Measurements from ENCODE around the gene TLE4. TPM values are rescaled to one million over a fixed set of nuclear protein-coding genes. Genes with fewer than 3 reads are reported as not detected.

The TLE4 gene
- total RNA-seq, 3 donors from 2014 or later (not counting 1 experiment from before 2014, with no cell fraction given), result 214 to 240 (median 220) TPM

- intact Hi-C loops (cut with micrococcal nuclease), result no loop called here
- peak overlapping the region; percentile 82 to 84 for H3K27ac Mint-ChIP-seq
- Histone ChIP-seq H3K27ac (ENCODE audit: low read length) (no peak overlapping the region), H3K4me1 (ENCODE audit: control insufficient read depth, insufficient read depth, low read length) (peaks cover 15% of the 10 kb centered on the region), H3K27me3 (ENCODE audit: control insufficient read depth, insufficient read depth, low read length) (no peaks in the 10 kb centered on the region), H3K36me3 (ENCODE audit: control insufficient read depth, insufficient read depth, low read length) (no peaks in the 10 kb centered on the region), H3K4me3 (ENCODE audit: low read length) (no peak overlapping the region), H3K9me3 (ENCODE audit: control insufficient read depth, insufficient read depth, low read length) (no peaks in the 10 kb centered on the region)
- no peaks in the 10 kb centered on the region for H3K9me3 Mint-ChIP-seq
- peak overlapping the region; percentile 80 for H3K4me3 Mint-ChIP-seq
- H3K4me1 Mint-ChIP-seq, result peaks cover 56 to 61% of the 10 kb centered on the region in 2 donors
- ATAC-seq (no peak), DNase-seq (no peak)
- TF ChIP-seq, protein P1, sequence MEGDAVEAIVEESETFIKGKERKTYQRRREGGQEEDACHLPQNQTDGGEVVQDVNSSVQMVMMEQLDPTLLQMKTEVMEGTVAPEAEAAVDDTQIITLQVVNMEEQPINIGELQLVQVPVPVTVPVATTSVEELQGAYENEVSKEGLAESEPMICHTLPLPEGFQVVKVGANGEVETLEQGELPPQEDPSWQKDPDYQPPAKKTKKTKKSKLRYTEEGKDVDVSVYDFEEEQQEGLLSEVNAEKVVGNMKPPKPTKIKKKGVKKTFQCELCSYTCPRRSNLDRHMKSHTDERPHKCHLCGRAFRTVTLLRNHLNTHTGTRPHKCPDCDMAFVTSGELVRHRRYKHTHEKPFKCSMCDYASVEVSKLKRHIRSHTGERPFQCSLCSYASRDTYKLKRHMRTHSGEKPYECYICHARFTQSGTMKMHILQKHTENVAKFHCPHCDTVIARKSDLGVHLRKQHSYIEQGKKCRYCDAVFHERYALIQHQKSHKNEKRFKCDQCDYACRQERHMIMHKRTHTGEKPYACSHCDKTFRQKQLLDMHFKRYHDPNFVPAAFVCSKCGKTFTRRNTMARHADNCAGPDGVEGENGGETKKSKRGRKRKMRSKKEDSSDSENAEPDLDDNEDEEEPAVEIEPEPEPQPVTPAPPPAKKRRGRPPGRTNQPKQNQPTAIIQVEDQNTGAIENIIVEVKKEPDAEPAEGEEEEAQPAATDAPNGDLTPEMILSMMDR (IDR thresholded peaks at IDR 0.05), result no peak
- no peaks in the 10 kb centered on the region for H3K27me3 Mint-ChIP-seq (ENCODE audit: low read depth in 2 of 2)
- no peaks in the 10 kb centered on the region for H3K36me3 Mint-ChIP-seq
- WGBS (ENCODE audit: insufficient coverage), result no CpG with 5 or more reads among the region's 4 CpGs
Observed at GRCh38 chr9:79688363-79688762, 116.6 kb downstream of the TLE4 start.

DNA sequence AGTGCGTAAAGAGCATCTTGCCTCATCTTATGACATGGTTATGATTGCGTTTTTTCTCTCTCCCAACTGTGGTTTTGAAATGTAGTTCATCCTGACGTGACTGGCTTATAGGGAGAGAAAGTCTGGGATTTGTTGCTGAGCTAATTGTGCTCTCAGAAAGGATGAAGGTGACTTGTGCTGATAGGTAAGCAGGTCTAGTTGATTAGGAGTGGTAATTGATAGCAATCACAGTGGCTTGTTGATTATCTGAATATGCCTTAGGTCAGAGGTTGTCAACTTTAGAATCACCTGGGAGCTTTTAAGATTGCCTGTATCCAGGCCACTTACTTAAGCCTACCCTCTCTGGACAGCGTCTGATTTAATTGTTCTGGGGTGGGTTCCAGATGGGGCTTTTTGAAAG is 117.8 kb downstream of the TLE4 start:
- intact Hi-C loops (cut with micrococcal nuclease), result no loop called here
- no peak overlapping the region for H3K4me3 ChIP-seq (ENCODE audit: low read length)
- H3K9me3 ChIP-seq (ENCODE audit: control insufficient read depth, insufficient read depth, low read length), result no peaks in the 10 kb centered on the region
- no peaks in the 10 kb centered on the region for H3K36me3 ChIP-seq (ENCODE audit: control insufficient read depth, insufficient read depth, low read length)
- 93% methylated on average over 4 of the region's 4 CpGs for WGBS (ENCODE audit: insufficient coverage)
- ATAC-seq (no peak), DNase-seq (no peak)
- Mint-ChIP-seq H3K36me3 (no peaks in the 10 kb centered on the region), H3K27ac (peak overlapping the region in 1 of 2 donors; percentile 16), H3K9me3 (no peaks in the 10 kb centered on the region), H3K4me3 (no peak overlapping the region), H3K27me3 (ENCODE audit: low read depth in 2 of 2) (no peaks in the 10 kb centered on the region), H3K4me1 (peaks cover 66% of the 10 kb centered on the region in 2 donors)
- no peaks in the 10 kb centered on the region for H3K27me3 ChIP-seq (ENCODE audit: control insufficient read depth, insufficient read depth, low read length)
- H3K4me1 ChIP-seq (ENCODE audit: control insufficient read depth, insufficient read depth, low read length), result peaks cover 15% of the 10 kb centered on the region
- TF ChIP-seq, protein P1 (IDR thresholded peaks at IDR 0.05), result no peak
- H3K27ac ChIP-seq (ENCODE audit: low read length), result no peak overlapping the region

DNA sequence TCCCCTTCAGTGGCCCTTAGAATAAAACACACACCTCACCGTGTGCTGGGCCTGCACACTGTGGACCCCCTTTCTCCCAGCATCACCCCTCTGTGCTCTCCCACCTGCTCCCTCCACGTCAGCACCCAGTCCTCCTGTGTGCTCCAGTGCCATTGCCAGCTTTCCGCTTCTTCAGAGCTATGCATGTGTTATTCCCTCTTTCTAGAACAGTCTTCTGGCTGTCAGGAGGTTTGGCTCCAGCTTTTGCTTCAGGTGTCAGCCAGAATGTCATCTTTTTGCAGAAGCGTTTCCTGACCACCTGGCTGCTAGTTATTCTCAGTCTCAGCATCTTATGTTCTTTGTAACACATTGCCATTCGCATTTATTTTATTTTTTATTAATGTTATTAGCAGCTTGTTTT is 119.7 kb downstream of the TLE4 start:
- H3K27ac Mint-ChIP-seq, result peak overlapping the region in 1 of 2 donors; percentile 28
- H3K36me3 Mint-ChIP-seq, result no peaks in the 10 kb centered on the region
- TF ChIP-seq, protein P1 (IDR thresholded peaks at IDR 0.05), result no peak
- no peaks in the 10 kb centered on the region for H3K27me3 Mint-ChIP-seq (ENCODE audit: low read depth in 2 of 2)
- H3K9me3 Mint-ChIP-seq, result no peaks in the 10 kb centered on the region
- Histone ChIP-seq H3K4me1 (ENCODE audit: control insufficient read depth, insufficient read depth, low read length) (peaks cover 25% of the 10 kb centered on the region), H3K36me3 (ENCODE audit: control insufficient read depth, insufficient read depth, low read length) (no peaks in the 10 kb centered on the region), H3K27me3 (ENCODE audit: control insufficient read depth, insufficient read depth, low read length) (no peaks in the 10 kb centered on the region), H3K9me3 (ENCODE audit: control insufficient read depth, insufficient read depth, low read length) (no peaks in the 10 kb centered on the region), H3K4me3 (ENCODE audit: low read length) (no peak overlapping the region), H3K27ac (ENCODE audit: low read length) (no peak overlapping the region)
- ATAC-seq, result no peak
- WGBS (ENCODE audit: insufficient coverage), result 97% methylated on average over 4 of the region's 5 CpGs
- no peak overlapping the region for H3K4me3 Mint-ChIP-seq
- intact Hi-C loops (cut with micrococcal nuclease), result no loop called here
- peaks cover 76 to 79% of the 10 kb centered on the region in 2 donors for H3K4me1 Mint-ChIP-seq
- DNase-seq, result no peak

DNA sequence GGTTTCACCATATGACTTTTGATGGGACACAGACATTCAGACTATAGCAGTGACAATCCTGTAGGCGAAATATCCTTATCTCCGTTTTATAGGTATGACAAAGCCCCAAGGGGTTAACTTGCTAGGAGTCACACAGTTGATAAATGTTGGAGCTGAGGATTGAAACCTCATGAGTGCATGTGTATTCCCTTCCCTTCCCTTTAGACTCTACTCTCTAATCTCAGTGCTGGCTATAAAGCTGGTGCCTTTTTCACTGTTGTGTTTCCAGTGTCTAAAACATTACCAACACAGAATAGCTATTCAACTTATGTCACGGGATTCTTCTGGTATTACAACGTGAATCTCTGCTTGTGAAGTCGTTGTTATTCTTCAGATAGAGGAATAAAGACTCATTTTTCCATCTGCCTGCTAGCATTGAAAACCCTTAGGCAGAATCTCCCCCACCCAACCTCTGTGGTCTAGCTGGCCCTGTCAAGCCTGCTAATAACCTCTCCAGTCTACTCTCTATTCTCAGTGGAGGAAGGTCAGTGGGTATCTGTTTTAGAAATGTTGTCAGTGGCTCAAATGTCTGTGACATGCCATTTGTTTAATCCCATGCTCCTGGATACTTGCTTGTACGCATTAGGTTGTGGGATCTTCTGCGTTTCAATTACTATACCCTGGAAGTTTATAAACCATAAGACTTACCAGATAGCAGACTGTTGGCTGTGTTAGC is 121.2 kb downstream of the TLE4 start:
- ATAC-seq, result no peak
- H3K4me1 Mint-ChIP-seq, result peaks cover 69 to 72% of the 10 kb centered on the region in 2 donors

More for the DNA sequence above, 121.2 kb downstream of the TLE4 start:
- H3K4me3 ChIP-seq (ENCODE audit: low read length), result no peak overlapping the region
- H3K4me1 ChIP-seq (ENCODE audit: control insufficient read depth, insufficient read depth, low read length), result peaks cover 13% of the 10 kb centered on the region
- no peaks in the 10 kb centered on the region for H3K27me3 ChIP-seq (ENCODE audit: control insufficient read depth, insufficient read depth, low read length)
- TF ChIP-seq, protein P1 (IDR thresholded peaks at IDR 0.05), result no peak
- Mint-ChIP-seq H3K27ac (no peak overlapping the region), H3K27me3 (ENCODE audit: low read depth in 2 of 2) (no peaks in the 10 kb centered on the region), H3K9me3 (no peaks in the 10 kb centered on the region), H3K36me3 (no peaks in the 10 kb centered on the region), H3K4me3 (no peak overlapping the region)
- 90% methylated on average over 7 of the region's 7 CpGs for WGBS (ENCODE audit: insufficient coverage)
- no peaks in the 10 kb centered on the region for H3K9me3 ChIP-seq (ENCODE audit: control insufficient read depth, insufficient read depth, low read length)
- no peaks in the 10 kb centered on the region for H3K36me3 ChIP-seq (ENCODE audit: control insufficient read depth, insufficient read depth, low read length)
- DNase-seq, result no peak
- H3K27ac ChIP-seq (ENCODE audit: low read length), result no peak overlapping the region
- intact Hi-C loops (cut with micrococcal nuclease), result no loop called here

Measured in natural killer cell (primary cell).